ENCODE results near the gene FCRL4.

FCRL4 gene

DNA sequence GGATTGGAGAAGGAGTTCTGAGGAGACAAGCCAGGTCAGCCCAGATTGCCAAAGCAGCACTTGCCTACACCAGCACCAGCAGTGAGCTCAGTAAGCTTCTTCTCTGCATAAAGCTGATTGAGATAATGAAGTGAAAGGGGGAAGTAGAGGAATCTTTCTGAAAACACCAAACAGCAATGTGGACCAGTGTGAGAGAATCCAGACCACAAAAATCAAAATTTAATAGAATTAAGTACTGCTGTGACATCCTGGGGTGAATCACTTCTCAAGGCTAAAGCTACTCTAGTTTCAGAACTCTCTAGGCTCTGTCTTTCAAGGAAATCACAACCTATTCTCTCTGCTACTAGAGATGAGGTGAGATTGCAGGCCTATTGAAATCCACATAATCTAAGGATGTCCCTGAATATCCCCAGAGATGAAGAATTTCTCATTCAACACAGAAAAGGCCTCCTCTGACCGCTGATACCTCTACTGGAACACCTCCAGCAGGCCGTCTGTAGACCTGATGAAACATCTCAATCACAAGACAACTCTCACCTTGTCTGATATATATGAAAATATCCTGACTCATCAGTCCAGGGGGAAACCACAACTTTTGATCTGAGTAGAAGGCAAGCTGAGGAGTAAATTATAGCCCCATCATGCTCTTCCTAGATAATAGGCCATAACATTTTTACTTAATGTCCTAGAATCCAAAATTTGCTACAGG, at the start of gene FCRL4:
FCRL4 (minus strand) TSS at position 127 of the 709 bp plus-strand sequence. CDS start 141 bp downstream, outside the sequence.
- DNase-seq, result no peak

DNA sequence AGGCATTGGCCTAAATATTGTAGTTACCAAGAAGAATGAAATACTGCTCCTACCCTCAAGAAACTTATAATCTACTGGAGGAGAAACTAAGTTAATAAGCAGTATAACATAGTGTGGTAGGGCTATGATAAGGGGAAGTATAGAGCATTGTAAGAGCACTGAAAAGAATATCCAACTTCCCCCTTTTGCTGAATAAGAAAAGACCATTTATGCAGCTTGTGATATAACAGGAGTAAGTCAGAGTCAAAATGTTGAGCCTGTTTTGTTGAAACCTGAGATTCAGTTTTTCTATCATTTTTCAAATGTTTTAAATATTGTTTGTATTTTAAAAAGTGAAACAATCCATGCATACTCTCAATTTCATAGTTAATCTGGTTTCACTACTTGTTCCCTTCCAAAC, 48.3 kb upstream of the FCRL4 start:
- DNase-seq, result no peak

DNA sequence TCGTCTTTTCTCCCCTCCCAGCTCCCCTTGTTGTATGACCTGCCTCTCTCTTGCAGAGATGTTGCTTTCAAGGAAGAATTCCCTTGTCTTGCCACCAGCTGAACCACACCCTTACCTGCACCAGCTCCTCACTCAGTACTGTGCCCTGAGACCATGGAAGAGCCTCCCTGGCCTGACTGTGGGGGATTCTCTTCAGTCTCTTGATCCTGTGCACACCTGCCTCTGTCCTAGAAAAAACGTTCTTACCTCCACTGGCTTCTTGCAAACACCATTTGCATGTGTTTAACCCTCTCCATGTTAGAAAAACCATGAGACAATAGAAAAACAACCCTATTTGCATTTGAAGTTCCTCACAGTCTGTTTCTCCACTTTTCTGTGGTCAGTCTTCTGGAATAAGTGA, 43.3 kb upstream of the FCRL4 start:
- no peak for DNase-seq

DNA sequence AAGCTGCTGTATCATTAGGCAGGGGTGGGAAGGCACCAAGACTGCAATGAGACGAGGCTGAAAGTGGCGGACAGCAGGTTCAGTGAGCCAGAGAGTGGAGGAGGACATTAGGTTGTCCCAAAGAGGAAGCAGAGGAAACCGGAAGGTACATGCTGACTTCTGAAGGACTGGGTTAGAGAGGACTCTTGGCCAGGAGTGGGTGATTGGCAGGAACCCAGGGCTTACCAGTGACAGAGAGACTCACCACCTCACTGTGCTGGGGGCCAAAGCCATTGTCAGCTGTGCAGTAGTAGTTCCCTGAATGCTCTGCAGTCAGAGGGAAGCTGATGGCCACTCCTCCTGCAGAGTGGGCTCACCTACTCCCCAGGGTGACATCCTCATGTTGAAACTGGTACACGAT, 41.9 kb upstream of the FCRL4 start:
- DNase-seq, result peak; percentile 79

DNA sequence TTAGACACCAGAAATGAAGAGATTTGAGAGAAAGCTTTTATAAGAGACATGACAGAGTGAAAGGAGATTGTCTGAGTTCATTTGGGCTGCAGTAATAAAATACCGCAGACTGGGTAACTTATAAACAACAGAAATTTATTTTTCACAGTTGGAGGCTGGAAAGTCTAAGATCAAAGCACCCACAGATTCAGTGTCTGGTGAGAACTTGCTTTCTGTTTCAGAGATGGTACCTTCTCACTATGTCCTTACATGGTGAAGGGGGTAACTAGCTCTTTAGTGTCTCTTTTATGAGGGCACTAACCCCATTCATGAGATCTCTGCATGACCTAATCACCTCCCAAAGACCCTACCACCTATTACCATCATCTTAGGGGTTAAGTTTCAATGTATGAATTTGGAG, 30.9 kb upstream of the FCRL4 start:
- no peak for DNase-seq

DNA sequence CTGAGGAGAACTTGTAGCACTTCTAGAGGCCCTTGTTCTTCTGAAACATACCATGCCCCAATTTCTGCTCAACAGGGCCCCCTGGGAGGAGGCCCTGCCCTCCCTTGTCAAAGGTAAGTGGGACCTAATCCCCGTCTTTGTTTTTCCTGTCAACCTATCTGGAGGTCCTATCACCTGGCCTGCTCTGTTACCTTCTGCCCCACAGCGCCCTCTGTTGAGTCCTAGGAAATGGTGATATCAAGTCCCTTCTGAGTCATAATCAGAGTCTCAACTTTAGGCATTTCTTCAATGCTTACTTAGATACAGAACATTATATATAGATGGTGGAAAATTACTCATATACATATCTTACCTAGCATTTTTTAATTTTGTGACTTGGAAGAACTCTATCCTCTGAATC, 28.2 kb upstream of the FCRL4 start:
- DNase-seq, result no peak

DNA sequence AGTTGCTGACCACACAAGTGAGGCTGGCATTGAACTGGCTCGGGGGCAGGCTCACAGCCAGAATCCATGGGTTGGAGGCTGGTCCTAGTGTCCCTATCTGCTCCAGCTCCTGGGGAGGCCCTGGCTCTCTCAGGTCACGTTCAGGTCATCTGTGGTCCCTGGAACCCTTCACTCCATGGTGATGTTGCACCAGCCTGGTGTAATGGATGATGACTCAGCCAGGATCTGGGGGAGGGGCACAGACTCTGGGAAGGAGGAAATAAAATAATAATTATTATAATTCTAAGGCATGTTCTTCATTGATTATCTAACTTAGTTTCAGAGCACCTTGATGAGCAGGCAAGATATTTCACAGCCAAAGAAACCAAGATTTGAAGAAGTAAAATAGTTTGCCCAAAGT, 26.6 kb upstream of the FCRL4 start:
- DNase-seq, result no peak

DNA sequence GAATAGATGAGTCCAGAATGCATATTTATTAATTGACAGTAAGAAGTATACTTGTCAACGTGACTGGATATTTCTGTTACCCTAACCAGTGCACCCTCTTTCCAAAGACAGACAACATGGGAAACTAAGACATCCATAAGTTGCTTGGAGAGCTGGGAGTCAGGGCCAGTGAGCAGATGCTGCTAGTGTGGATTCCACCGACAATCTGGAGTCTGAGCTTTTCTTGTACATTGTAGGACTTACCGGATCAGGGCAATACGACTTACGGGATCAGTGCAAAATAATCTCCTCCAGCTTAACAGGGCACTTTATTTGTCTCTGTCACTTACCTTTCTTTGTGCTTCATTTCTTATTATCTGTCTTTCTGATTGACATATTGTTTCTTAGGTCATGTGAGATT, 24.6 kb upstream of the FCRL4 start:
- DNase-seq, result no peak

DNA sequence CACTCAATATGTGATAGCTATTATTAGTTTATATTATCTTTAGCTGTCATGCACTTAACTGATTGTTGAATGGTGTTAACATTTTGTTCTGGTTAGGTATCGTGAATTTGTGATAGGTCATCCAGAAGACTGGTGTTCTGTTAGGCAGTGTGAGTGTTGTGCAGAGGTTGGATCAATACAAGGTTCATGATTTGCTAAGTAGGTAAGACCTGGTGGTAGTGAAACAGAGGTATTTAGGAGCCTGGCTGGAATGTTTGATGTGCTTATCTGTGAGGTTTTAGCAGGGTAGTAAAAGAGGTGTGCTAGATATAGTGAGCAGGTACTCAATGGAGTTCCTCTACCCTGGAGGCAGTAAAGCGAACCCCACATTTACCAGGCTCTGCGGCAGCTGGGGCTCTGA, 20.3 kb upstream of the FCRL4 start:
- DNase-seq, result no peak

DNA sequence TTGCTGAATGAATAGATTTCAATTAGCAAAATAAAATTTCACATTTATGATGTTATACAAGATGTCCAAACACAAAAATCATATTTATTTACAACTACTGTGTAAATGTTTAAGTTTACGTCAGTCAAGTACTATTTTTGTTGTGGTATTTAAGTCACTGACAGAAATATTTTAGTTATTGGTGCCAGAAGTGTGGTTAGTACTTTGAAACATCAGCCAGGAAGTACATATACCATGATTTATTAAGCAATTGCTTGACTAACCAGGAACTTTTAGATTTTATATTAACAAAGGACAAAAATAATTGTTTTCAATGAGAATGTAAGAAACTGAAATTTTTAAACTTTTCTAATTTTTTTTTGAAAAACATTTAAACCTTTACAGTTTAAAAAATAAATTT, 2.4 kb upstream of the FCRL4 start:
- DNase-seq, result no peak

DNA sequence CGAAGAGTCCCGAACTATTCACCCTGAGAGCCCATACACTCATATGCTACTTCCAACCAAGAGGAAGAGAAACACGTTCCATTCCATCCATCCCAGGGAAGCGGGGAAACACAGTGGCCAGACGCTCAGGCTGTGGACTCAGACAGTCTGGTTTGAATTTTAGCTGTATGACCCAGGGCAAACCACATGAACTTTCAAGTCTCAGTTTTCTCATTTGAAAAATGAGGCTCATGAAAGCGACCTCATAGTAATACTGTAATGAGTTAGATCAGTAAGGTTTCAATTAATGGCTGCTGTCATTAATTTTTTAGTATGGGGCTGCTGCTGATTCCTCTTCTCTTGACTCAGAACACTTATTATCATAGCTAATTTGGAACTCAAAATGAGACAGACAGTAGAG, 1.5 kb downstream of the FCRL4 start:
- DNase-seq, result no peak

DNA sequence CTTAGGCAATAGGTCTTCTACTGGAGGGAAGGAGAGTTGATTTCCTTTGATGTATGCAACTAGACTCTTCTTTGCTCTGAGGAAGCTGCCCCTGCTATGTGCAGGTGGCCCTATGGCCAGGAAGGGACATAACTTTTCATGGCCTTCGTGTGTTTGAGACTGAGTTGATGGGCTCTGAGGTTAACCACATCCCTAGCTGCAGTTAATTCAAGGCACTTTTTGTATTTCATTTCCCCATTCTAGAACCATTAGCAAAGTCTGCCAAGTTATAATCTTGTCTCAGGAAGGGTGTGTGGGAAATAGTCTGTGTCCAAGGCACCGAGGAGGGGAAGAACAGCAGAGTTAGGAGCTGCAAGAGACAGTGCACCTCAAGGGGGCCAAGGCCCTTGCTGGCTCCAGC, 2.5 kb downstream of the FCRL4 start:
- no peak for DNase-seq

DNA sequence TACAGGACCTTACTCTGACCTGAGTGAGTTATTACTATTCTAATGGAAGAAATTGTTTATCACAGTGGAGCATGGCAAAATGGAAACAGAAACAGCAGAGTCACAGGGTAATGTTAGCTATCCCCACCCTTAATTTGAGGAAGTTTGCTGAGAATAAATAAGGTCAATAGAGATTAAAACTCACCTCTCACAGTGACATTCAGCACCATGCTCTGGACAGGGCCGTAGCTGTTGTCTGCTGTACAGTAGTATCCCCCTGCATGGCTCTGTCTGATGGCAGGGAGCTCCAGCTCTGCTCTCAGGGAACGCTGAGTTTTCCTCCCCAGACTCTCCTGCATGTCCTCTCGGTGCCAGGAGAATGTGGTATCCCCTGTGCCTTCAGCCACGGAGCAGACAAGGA, 11.9 kb downstream of the FCRL4 start:
- no peak for DNase-seq

DNA sequence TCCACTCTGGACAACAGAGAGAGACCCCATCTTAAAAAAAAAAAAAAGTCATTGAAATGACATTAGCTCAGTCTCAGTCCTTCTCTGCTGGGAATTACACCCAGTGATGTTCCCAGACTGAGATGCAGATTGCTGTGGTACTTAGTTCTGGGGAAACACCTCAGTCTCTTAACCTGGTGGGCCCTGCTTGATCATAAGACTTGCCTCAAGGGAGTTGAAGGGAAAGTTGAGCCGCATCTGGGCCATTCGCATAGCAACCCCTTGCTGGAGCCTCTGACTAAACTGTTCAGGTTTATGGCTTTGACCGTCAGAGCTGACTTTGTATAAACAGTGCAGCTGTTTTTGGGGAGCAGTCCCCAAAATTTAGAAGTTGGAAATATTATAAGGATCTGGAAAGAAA, 13.4 kb downstream of the FCRL4 start:
- no peak for DNase-seq

DNA sequence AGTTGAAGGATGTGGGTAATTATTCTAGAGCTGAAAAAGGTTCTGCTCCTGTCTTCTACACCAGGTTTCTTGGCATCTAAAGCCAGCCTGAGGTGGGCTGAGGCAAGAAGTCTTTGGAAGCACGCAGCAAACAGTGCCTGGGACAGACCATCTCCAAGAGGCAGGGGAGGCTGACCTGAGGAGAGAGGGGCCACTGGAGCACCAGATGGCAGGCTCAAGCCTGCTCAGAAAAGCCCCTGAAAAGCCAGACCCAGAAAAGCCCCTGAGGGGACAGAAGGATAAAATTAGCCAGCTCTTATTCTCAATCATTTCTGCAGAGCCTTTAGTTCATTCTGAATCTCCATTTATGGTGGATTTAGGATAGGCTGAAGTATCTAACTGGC, 17.1 kb downstream of the FCRL4 start:
- DNase-seq, result no peak

DNA sequence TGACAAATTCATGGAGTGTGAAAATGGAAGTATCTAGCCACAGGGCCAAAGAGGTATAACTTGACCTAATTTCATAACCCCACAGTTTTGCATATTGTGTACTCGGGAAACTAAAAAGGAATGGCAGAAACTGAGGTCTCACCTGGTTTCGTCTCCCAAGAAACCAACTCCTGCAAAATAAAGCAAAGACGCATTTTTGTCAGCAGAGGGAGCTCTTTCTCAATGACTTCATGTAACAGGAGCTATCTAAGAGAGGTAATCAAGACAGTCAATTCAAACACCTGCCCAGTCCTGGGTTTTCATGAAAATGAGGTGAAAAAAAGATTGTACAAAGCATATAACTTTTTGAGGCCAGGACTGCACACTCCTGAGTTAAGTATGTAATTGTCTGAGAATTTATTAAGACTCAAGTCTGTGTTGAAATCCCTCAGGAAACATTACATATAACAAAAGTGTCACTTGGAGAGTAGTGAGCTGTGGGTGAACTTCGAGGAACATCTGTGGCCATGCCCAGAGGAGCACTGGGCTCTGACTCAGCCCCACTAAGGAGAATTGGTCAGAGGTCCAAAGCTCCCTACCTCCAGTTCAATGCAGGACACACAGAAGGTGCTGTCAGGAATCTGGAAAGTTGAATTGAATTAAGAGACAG, 17.6 kb downstream of the FCRL4 start:
- DNase-seq, result peak; percentile 50

DNA sequence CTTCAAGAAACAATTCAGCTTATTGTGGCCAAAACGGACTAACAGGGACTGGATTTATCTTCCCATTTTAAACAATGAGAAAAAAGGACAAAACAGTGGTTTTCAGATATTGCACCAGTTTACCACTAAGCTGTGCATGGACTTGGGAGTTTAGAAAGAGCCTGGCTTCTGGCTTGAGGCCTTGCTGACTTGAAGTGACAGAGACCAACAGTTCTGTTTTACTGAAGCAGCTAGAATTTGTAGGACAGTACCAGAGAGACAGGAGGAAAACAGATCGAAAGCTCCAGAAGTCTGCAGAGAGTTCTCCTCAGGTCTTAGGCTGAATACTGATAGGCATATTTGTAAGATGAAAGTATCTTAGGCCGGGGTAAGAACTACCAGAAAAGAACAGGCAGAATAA, 20.5 kb downstream of the FCRL4 start:
- no peak for DNase-seq

DNA sequence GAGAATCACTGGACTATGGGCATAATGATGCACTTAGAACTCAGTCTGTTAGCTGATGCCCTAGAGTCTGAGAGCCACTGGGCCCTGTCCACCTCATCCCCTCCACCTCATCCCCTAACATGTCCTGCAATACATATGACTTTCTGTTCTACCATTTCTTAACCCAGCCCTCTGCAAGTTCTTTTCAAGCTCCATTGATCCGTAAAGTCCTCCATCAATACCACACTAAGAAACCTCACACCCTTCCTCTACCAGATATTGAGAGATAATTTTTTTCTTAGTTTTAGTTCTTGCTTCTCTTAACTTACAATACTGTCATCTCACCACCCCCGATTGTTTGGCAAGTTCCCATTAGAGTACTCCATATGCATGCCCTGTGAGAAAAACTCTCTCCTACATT, 22.1 kb downstream of the FCRL4 start:
- no peak for DNase-seq

DNA sequence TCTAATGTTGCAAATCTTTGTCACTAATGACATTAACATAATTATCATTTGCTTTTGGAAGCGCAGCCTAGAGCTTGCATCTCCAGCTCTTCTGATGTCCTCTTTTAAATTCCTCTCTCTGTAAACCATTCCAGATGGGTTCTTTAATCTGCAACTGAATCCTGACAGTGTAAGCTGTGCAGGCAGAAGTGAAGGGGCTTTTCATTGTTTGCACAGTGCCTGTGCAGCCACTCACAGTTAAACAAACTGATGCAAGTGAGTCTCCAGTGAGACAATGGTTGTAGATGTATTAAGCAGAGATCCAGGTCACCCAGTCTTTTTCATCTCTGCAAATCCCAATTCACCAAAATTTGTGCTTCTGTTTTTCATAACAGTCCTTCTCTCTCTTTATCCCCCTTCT, 23.0 kb downstream of the FCRL4 start:
- DNase-seq, result peak; percentile 28

DNA sequence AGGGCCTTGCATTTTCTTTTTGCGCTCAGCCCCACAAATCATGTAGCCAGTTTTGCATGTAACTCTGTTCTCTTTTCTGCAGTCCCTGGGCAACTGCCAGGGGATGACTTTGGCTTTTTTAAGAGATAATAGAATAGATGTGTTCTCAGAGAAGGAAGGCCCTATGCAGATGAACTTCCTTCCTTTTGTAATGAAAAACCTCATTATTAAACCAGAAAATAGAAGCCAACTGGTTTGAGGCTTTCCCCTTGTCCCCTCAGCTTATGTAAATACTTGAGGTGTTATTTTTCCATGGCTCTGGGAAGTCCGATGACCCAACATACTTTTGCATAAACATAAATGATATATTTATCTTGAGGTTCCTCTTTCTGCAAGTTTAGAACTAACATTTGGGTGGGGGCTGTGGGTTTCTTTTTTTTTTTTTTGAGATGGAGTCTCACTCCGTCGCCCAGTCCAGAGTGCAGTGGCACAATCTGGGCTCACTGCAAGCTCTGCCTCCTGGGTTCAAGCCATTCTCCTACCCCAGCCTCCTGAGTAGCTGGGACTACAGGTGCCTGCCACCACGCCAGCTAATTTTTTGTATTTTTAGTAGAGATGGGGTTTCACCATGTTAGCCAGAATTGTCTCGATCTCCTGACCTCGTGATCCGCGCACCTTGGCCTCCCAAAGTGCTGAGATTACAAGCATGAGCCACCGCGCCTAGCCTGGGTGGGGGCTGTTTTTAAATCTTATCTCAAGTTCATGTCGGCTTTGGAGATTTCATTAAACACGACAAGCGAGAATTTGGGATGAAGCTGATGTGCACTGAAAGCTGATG, 31.2 kb downstream of the FCRL4 start:
- DNase-seq, result no peak

DNA sequence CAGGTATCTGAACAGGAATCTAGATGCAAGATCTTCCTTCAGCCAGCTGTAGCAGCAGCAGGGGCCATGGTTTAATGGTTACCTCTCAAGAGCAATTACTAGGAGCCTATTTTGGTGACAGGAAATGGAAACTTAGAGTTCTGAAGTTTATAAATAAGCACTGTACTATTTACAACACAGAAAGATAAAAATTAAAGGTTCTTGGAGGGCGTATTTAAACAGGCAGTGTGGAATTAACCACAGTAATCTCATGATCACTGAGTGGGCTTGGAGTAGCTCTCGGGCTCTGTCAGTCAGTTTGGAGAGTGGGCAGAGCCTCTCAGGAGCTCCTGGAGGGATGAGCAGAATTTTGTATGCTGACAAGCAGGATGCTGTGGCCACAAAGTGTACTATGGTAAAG, 35.4 kb downstream of the FCRL4 start:
- DNase-seq, result no peak

DNA sequence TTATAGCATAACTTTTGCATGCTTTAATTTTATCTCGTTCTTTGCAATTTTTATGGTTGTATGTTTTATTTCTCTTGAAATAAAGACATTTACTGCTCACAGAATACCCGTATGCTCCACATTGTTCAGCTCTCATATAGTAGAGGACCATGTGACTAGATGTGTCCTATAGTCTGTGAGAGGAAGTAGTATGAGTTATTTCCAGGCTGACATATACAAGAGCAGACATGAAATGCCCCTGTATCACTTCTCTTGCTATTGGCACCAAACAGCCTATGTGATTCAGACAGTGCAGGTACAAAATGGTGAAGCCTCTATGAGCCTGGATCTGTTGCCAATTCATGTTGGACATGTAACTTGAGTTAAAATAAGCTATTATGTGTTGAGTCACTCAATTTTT, 39.8 kb downstream of the FCRL4 start:
- no peak for DNase-seq

DNA sequence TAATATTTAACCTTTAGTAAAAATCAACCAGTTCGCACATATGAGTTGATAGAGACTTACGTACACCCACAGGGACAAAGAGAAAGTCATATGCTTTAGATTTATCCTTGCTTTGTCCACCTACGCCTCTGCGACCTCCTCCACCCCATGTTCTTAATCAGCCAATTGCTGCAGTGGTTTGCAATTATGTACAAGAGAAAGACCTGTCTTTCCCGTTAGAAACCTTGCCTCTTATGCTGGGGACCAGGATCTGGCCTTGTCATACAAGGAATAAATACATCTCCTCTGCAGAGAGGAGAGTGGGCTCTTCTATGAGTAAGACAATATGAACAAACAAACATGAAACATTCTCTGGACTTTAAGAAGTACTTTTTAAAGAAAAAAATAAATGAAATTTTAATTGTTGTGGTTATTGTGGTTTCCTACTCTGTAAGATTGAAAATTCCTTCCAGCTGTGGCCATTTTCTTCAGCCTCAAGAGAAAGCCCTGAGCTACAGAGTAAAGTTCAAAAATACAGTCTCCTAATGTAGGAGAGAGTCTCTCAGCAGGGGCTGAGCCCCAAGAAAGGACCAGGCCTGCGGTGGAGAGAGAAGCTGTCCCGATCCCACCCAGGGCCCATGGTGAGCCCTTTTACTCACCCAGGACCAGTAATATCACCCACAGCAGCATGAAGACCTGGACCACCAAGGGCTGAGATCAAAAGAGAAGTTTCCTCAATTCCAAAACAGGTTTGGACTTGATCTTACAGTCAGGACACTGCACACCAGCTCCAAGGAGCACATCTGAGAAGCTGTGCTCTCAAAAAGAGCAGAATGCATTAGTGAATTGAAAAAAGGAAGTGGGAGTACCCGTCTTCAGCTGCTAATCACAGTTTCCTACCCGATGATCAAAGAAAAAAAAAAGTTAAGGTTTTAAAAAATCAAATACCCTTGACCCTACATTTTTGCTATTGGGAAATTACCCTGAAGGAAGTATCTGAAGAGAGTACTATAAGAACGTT, 45.9 kb downstream of the FCRL4 start, which contains the start of gene FCRL5:
FCRL5 (minus strand) TSS at position 822 of the 1,000 bp plus-strand sequence; CDS start at position 669, 153 bp downstream.
- no peak for DNase-seq
